IMR-90 (cell line): ENCODE data around the gene TIMM13.

Experiments
- BHLHE40 ChIP-seq: fragments of 150-350 bp; IDR thresholded peaks from 2 replicates; pipeline ENCODE4 v1.6.1; 2016; ENCODE audit warnings: mild to moderate bottlenecking, low read depth, low read length
- CTCF ChIP-seq: conservative IDR thresholded peaks from 2 replicates; pipeline ENCODE4 v1.5.1; 2012; ENCODE audit warnings: mild to moderate bottlenecking, low read depth, low read length, improper control_type of control experiment
- ELK1 ChIP-seq: fragments of 150-350 bp; IDR thresholded peaks from 2 replicates; pipeline ENCODE4 v1.6.1; 2016; ENCODE audit warnings: low read depth, mild to moderate bottlenecking, low read length, moderate library complexity, borderline replicate concordance
- FOS ChIP-seq: fragments of 150-350 bp; IDR thresholded peaks from 2 replicates; pipeline ENCODE4 v1.6.1; 2016; ENCODE audit warnings: low read depth, low read length
- MAFK ChIP-seq: IDR thresholded peaks from 2 replicates; pipeline ENCODE4 v1.6.1; 2012; ENCODE audit warnings: low read depth, low read length, improper control_type of control experiment
- NFE2L2 ChIP-seq: fragments of 150-350 bp; IDR thresholded peaks from 2 replicates; pipeline ENCODE4 v1.6.1; 2016; ENCODE audit warnings: low read depth, mild to moderate bottlenecking, low read length
- POLR2A ChIP-seq: IDR thresholded peaks from 2 replicates; pipeline ENCODE4 v1.6.1; 2012; ENCODE audit warnings: mild to moderate bottlenecking, low read depth, low read length
- RAD21 ChIP-seq: IDR thresholded peaks from 2 replicates; pipeline ENCODE4 v1.6.1; 2012; ENCODE audit warnings: low read length, improper control_type of control experiment
- RCOR1 ChIP-seq: IDR thresholded peaks from 2 replicates; pipeline ENCODE4 v1.6.1; 2012; ENCODE audit warnings: mild to moderate bottlenecking, low read length, improper control_type of control experiment; ENCODE audit not compliant: insufficient replicate concordance
- SMC3 ChIP-seq: fragments of 150-350 bp; IDR thresholded peaks from 2 replicates; pipeline ENCODE4 v1.6.1; 2016; ENCODE audit warnings: low read depth, mild to moderate bottlenecking, antibody characterized with exemption, low read length, moderate library complexity

- TF ChIP-seq CTCF (no peak), POLR2A (no peak), RAD21 (no peak), FOS (no peak), SMC3 (no peak), NFE2L2 (no peak), BHLHE40 (no peak), RCOR1 (no peak), MAFK (no peak), ELK1 (no peak)
These were observed 17.4 kb downstream of the TIMM13 start for GRCh38 chr19:2410023-2410422.
